Ammon's horn (tissue), 1 donor: ENCODE measurements around the gene GCNA.

Experiments
- DNase-seq: peaks from one replicate; pipeline ENCODE4 v3.0.0-alpha.2; 2016; ENCODE audit warnings: low spot score

Gene GCNA

GRCh38 chrX:71616672-71617529 is 38.7 kb downstream of the GCNA start:
- no peak for DNase-seq

- DNase-seq = no peak
Observed at GRCh38 chrX:71617742-71618141, 39.5 kb downstream of the GCNA start.

DNA sequence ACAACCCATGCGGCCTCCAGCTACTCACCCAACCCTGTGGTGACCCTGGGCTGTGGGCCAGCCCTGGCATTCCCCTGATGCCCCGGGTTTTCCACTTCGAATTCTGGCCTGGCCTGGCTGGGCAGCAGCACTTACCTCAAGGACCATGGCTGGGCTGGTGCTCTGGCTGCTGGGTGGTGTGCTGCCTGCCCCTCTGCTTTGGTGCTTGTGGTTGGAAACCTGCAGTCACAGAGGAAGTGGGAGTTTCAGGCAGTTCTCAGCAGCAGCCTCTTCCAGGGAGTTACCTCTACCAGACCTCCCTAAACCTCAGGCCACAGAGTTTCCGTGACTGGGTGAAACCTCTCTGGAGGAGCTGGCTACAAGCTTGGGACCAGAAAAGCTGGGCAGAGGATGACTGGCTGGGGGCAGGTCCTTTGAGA is 40.1 kb downstream of the GCNA start, which contains the start of gene CXCR3:
CXCR3 (minus strand) TSS at position 209 of the 419 bp plus-strand sequence; CDS start at position 147, 62 bp downstream.
- DNase-seq = no peak

DNA sequence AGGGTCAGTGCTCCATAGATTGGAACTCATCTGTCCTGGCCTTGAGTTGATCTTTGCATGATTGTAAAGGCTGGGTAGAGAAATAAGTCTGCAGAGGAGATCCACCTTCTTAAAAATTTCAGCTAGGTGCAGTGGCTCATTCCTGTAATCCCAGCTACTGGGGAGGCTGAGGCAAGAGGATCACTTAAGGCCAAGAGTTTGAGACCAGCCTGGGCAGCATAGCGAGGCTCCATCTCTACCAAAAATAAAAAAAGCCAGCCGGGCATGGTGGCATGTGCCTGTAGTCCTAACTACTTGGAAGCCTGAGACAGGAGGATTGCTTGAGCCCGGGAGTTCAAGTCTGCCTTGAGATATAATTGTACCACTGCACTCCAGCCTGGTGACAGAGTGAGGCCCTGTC is 40.5 kb downstream of the GCNA start:
- DNase-seq = no peak

GRCh38 chrX:71619193-71619592 is 41.0 kb downstream of the GCNA start:
- no peak for DNase-seq

- DNase-seq = no peak
Observed at GRCh38 chrX:71619986-71620385, 41.7 kb downstream of the GCNA start.

- DNase-seq = no peak
Observed at GRCh38 chrX:71621603-71622002, 43.4 kb downstream of the GCNA start.

GRCh38 chrX:71622032-71622575 is 43.9 kb downstream of the GCNA start:
- DNase-seq = no peak

- peak; percentile 77 for DNase-seq
Observed at GRCh38 chrX:71622576-71623450, 44.6 kb downstream of the GCNA start.

DNA sequence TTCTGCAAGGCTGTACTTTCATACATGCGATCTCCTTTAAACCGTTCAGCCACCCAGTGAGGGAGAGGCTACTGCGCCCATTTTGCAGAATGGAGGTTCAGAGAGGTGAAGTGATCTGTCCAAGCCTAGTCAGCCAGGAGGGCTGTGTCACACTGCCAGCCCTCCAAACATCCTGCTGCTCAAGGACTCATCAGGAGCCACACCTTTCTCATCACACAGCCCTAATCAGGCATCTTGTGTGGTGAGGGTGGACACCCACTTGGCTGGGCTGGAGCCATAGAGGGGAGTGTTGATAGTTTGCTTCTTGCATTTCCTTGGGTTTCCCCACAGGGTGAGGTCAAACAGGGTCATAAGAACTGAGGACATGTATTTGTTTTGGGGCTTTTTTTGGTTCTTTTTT is 45.5 kb downstream of the GCNA start:
- DNase-seq = no peak

- no peak for DNase-seq
Observed at GRCh38 chrX:71625471-71625870, 47.2 kb downstream of the GCNA start.

- no peak for DNase-seq
Observed at GRCh38 chrX:71626576-71626975, 48.3 kb downstream of the GCNA start.

- no peak for DNase-seq
Observed at GRCh38 chrX:71627588-71628404, 49.6 kb downstream of the GCNA start.

GRCh38 chrX:71629467-71629866 is 51.2 kb downstream of the GCNA start:
- no peak for DNase-seq

GRCh38 chrX:71632923-71633657 is 54.9 kb downstream of the GCNA start:
- no peak for DNase-seq

GRCh38 chrX:71634366-71634765 is 56.1 kb downstream of the GCNA start:
- no peak for DNase-seq

GRCh38 chrX:71636438-71637252 is 58.4 kb downstream of the GCNA start:
- peak; percentile 56 for DNase-seq

DNA sequence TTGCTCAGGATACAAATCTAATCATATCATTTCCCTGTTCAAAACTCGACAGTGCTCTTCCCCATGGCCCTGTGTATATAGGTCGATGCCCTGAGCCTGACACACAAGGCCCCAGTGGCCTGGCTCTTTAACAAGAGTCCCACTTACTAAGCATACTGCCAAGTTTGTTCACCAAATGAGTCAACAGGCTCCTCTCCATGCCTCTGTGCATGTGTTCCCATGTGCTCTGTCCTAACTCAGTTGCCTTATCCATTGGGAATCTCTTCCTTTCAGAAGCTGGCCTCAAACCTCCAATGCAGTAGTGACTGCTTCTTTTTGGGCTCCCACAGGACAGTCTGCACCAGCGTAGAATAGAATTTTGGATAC is 59.0 kb downstream of the GCNA start:
- no peak for DNase-seq

- DNase-seq = no peak
Observed at GRCh38 chrX:71637848-71638247, 59.6 kb downstream of the GCNA start.

DNA sequence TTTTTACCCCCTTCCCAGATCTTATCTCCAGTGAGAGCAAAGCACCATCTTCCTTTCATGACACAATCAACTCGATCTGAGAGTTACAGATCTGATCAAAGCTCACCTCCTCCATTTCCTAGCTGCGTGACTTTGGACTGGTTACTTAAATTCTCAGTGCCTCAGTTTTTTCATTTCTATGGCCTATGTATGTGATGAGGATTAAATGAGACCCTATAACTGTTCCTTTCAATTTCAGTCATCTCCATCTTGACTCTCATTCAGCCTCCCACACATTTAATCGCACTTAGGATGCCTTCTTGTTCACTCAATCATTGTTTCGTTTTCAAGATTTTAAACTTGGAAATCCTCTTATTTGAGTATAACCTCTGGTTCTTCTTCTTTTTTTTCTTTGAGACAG is 60.2 kb downstream of the GCNA start:
- DNase-seq = no peak
